IPS DF 19.7 (cell line): ENCODE measurements around the gene ARHGAP12.

ENCODE experiments used
- DNase-seq: peaks from one replicate; pipeline ENCODE4 v3.0.0-alpha.2; 2013; ENCODE audit warnings: low read depth, low spot score

ARHGAP12 gene

GRCh38 chr10:31822150-31822549, 106.5 kb downstream of the ARHGAP12 start:
- no peak for DNase-seq

GRCh38 chr10:31820778-31821369, 107.8 kb downstream of the ARHGAP12 start:
- DNase-seq, result no peak

GRCh38 chr10:31820096-31820495, 108.5 kb downstream of the ARHGAP12 start:
- no peak for DNase-seq

- no peak for DNase-seq
These were observed 109.2 kb downstream of the ARHGAP12 start for GRCh38 chr10:31819391-31819820.

GRCh38 chr10:31816318-31816717, 112.3 kb downstream of the ARHGAP12 start:
- no peak for DNase-seq

- DNase-seq, result no peak
These were observed 120.1 kb downstream of the ARHGAP12 start for GRCh38 chr10:31808258-31809218.

GRCh38 chr10:31804352-31804810, 124.2 kb downstream of the ARHGAP12 start:
- DNase-seq, result no peak

- DNase-seq, result no peak
These were observed 124.9 kb downstream of the ARHGAP12 start for GRCh38 chr10:31803606-31804351.

GRCh38 chr10:31799181-31799580, 129.4 kb downstream of the ARHGAP12 start:
- no peak for DNase-seq

- no peak for DNase-seq
These were observed 135.9 kb downstream of the ARHGAP12 start for GRCh38 chr10:31792745-31793144.

- DNase-seq, result no peak
These were observed 139.1 kb downstream of the ARHGAP12 start for GRCh38 chr10:31789555-31789954.

- DNase-seq, result no peak
These were observed 145.9 kb downstream of the ARHGAP12 start for GRCh38 chr10:31782701-31783100.

GRCh38 chr10:31780717-31781116, 147.9 kb downstream of the ARHGAP12 start:
- DNase-seq, result no peak

GRCh38 chr10:31778627-31779026, 150.0 kb downstream of the ARHGAP12 start:
- DNase-seq, result no peak

- no peak for DNase-seq
These were observed 152.5 kb downstream of the ARHGAP12 start for GRCh38 chr10:31776159-31776558.

GRCh38 chr10:31774928-31775650, 153.5 kb downstream of the ARHGAP12 start:
- no peak for DNase-seq

GRCh38 chr10:31774299-31774900, 154.2 kb downstream of the ARHGAP12 start:
- DNase-seq, result no peak

GRCh38 chr10:31773749-31774298, 154.8 kb downstream of the ARHGAP12 start:
- no peak for DNase-seq

- no peak for DNase-seq
These were observed 157.2 kb downstream of the ARHGAP12 start for GRCh38 chr10:31771331-31771831.

- DNase-seq, result no peak
These were observed 158.2 kb downstream of the ARHGAP12 start for GRCh38 chr10:31770307-31770902.
